ENCODE data around the gene CPO. TPM values are rescaled to one million over a fixed set of nuclear protein-coding genes. Genes with fewer than 3 reads are reported as not detected.

CPO gene
- polyA plus RNA-seq, 3 donors, result 0.14 to 1.1 (median 0.51) TPM

- no peak overlapping the region for H3K27ac ChIP-seq (ENCODE audit: low read depth, low read length)
- 94 to 97% (median 96%) methylated on average over 6 of the region's 6 CpGs for WGBS, 3 donors
These were observed 29.9 kb downstream of the CPO start for GRCh38 chr2:206969192-206969591.

GRCh38 chr2:206970589-206971360 is 31.5 kb downstream of the CPO start:
- H3K27ac ChIP-seq (ENCODE audit: low read depth, low read length), result no peak overlapping the region

DNA sequence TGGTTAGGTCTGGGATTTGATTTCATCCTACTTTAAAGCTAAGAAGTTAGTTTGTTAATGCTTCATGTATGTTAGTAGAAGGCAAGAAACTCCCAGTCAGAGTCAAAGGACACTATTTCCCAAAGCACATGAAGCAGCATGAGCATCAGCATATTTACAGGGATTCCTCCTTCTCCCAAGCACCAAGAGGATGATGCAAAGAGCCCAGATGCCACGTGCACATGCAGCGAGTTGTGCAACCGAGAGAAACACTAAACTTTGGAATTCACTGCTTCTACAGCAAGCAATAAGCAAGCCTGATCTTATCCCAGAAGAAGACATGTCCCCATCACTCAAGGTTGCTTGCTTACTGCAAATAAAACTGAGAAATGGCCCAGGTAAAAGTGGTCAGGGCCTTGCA is 32.5 kb downstream of the CPO start:
- 30 to 66% (median 38%) methylated on average over 3 of the region's 3 CpGs for whole genome bisulfite sequencing, 3 donors
- H3K27ac ChIP-seq (ENCODE audit: low read depth, low read length), result no peak overlapping the region

More at GRCh38 chr2:206970589-206971360, 31.5 kb downstream of the CPO start:
- WGBS, 3 donors, result 67 to 77% (median 75%) methylated on average over 7 of the region's 7 CpGs

GRCh38 chr2:206974551-206974950 is 35.2 kb downstream of the CPO start:
- WGBS, 3 donors, result 48 to 68% (median 61%) methylated on average over 2 of the region's 2 CpGs
- H3K27ac ChIP-seq (ENCODE audit: low read depth, low read length), result no peak overlapping the region

DNA sequence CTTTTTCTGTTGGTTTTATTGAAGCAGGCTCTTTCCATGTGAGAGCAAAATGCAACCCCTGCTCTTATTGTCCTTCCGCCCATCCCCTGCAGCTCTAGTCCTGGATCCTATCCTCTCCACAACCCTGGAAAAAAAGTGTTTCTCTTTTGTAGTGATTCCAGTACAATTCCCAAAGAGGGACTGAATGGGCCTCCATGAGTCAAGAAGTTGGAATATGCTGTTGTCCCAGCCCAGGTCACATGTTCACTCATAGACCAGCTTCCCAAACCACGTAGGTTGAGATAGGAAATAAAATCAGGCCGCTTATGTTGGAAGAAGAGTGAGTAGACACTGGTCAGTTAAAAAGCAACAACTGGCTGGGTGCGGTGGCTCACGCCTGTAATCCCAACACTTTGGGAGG is 39.4 kb downstream of the CPO start:
- WGBS, 3 donors, result 74 to 82% (median 78%) methylated on average over 5 of the region's 5 CpGs
- H3K27ac ChIP-seq (ENCODE audit: low read depth, low read length), result no peak overlapping the region

DNA sequence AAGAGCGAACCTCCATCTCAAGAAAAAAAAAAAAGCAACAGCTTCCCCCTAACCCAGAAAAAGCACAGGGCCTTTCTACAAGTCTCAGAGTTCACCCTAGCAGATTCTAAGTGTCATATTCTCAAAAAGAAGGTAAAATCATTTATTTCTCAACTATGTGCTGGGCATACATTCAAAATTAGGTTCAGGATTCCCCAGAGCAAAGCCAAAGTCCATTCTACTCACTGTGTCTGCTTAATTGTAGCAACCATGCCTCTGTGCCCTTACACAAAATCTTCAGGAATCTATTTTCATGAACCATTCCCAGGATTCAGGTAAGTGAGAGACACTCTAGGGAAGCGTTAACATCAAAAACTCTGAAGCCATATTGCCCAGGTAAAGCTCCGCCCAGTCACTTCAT is 40.0 kb downstream of the CPO start:
- no peak overlapping the region for H3K27ac ChIP-seq (ENCODE audit: low read depth, low read length)
- WGBS, 3 donors, result 85 to 91% (median 91%) methylated on average over 3 of the region's 3 CpGs

DNA sequence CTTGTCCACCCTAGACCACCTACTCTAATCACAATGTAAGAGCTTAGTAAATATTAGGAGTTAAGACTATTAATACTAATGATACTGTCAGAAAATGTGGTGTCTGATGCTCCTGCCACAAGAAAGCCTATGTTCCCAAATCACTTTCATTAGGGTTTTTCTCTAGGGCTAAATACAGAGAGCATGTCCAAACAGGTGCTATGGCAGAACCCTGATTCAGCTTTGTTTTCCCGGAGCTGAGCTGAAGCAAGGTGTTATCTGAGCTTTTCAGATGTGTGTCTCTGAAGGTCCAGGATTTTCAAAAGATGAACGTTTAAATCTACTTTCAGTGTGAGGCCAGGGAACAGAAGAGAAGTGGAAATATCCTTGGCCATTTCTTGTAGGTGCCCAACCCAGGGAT is 40.6 kb downstream of the CPO start:
- 38 to 73% (median 60%) methylated on average over 2 of the region's 2 CpGs for WGBS, 3 donors
- H3K27ac ChIP-seq (ENCODE audit: low read depth, low read length), result no peak overlapping the region

DNA sequence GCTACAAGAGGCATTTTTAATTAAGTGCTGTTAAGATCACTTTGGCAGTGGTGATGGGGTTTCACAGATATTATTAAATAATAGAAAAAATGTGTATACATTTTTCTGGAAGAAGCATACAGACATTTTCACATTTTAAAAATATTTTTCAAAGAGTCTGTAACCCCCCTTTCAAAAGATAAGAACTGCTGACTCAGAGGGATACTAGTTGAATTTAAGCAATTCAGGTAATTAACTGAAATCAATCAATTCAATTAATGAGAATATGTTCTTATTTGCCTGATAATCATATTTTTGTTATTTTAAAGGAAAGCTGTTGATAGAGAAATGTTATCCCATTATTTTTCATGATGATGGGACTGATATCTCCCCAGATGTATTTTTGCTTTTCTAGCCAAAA is 41.1 kb downstream of the CPO start:
- no peak overlapping the region for H3K27ac ChIP-seq (ENCODE audit: low read depth, low read length)

- no peak overlapping the region for H3K27ac ChIP-seq (ENCODE audit: low read depth, low read length)
- WGBS, 3 donors, result 54 to 82% (median 82%) methylated on average over 12 of the region's 12 CpGs
These were observed 41.9 kb downstream of the CPO start for GRCh38 chr2:206981086-206981674.

GRCh38 chr2:206981739-206982340 is 42.5 kb downstream of the CPO start:
- WGBS, 3 donors, result 40 to 56% (median 51%) methylated on average over 8 of the region's 8 CpGs
- H3K27ac ChIP-seq (ENCODE audit: low read depth, low read length), result no peak overlapping the region

- no peak overlapping the region for H3K27ac ChIP-seq (ENCODE audit: low read depth, low read length)
- WGBS, 3 donors, result 58 to 68% (median 60%) methylated on average over 8 of the region's 8 CpGs
These were observed 43.1 kb downstream of the CPO start for GRCh38 chr2:206982360-206982955.

GRCh38 chr2:206983161-206983859 is 44.0 kb downstream of the CPO start:
- WGBS, 3 donors, result 54 to 62% (median 60%) methylated on average over 5 of the region's 5 CpGs
- no peak overlapping the region for H3K27ac ChIP-seq (ENCODE audit: low read depth, low read length)

DNA sequence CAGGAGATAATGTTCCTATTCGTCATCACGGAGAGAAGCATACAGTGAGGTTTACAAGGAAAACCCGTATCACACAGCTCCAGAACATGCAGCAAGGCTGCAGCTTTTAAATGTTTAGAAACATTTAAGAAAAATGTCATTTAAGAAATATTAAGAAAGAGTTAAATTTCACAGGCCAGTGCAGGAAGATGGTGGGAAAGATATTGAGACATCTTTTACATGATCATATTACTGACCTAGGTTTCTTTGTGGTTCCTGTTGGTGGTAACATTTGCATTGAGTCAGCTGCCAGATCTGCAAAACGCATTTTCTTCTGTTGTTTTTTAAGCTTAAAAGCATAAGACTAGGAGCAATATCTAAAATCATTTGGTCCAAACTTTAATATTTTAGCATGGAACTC is 44.9 kb downstream of the CPO start:
- 71 to 76% (median 74%) methylated on average over 4 of the region's 4 CpGs for WGBS, 3 donors

DNA sequence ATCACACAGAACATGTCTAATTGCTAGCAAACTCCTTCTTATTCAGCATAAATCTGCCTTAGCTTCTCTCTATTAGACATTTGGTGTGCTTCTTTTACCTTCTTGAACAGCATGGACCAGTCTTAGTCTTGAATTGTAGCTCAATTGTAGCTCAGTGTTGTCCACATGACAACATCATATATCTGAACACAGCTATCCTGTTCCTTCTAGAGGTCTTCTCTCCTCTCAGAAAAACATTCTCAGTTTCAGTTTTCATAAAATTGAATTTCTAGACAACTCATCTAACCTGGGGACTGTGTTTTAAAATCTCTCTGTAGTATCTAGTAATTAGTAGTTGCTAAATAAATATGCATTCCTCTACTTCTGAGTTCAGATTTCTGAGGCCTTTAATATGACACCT is 47.6 kb downstream of the CPO start:
- H3K27ac ChIP-seq (ENCODE audit: low read depth, low read length), result no peak overlapping the region

More for the DNA sequence above, 44.9 kb downstream of the CPO start:
- H3K27ac ChIP-seq (ENCODE audit: low read depth, low read length), result no peak overlapping the region

GRCh38 chr2:206987810-206988209 is 48.5 kb downstream of the CPO start:
- H3K27ac ChIP-seq (ENCODE audit: low read depth, low read length), result no peak overlapping the region
- WGBS, 3 donors, result 79 to 97% (median 97%) methylated on average over 2 of the region's 2 CpGs

- no peak overlapping the region for H3K27ac ChIP-seq (ENCODE audit: low read depth, low read length)
- WGBS, 3 donors, result 58 to 91% (median 88%) methylated on average over 1 of the region's 1 CpG
These were observed 49.6 kb downstream of the CPO start for GRCh38 chr2:206988884-206989283.

DNA sequence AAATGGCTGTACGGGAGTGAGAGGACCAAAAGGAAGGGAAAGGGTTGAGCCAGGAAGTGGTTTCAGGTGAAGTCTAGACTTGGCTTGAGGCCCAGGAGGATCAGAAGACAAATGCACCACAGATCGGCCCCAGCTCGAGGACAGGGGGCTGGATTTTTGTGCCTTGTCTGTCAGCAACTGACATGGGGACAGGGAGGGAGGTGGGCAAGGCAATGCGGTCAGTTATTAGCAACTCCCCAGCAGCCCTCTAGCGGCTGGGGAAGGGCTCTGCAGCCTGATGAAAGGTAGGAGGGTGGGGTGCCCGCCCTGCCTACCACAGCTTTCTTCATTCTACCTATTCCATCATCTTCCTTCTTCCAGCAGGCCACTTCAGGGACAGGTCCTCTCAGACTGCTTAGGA is 50.0 kb downstream of the CPO start:
- no peak overlapping the region for H3K27ac ChIP-seq (ENCODE audit: low read depth, low read length)
- 20 to 42% (median 31%) methylated on average over 6 of the region's 6 CpGs for WGBS, 3 donors

DNA sequence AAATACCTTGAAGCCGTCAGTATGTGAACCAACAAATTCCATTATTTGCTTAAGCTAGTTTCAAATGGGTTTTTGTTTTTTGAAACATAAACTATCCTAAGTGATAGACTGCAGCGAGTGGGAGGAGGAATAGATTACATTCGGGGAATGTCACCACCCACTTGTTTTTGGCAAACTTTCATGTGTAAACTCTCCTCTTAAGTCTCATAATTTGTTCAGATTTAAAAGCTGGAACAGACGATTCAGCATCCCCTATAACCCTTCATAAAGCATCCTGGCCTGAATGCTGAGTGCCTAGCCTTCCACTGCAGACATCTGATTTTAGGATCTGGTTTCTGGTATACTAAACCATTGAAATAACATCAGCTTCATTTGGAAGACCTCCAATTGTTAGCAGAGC is 51.0 kb downstream of the CPO start:
- WGBS, 3 donors, result 50 to 59% (median 55%) methylated on average over 4 of the region's 4 CpGs
- H3K27ac ChIP-seq (ENCODE audit: low read depth, low read length), result no peak overlapping the region

GRCh38 chr2:206991070-206991469 is 51.8 kb downstream of the CPO start:
- 82 to 98% (median 94%) methylated on average over 2 of the region's 2 CpGs for WGBS, 3 donors

More at GRCh38 chr2:206991070-206991469, 51.8 kb downstream of the CPO start:
- no peak overlapping the region for H3K27ac ChIP-seq (ENCODE audit: low read depth, low read length)
